SU-DHL-6 (cell line): ENCODE data around the gene B3GNT9.

Experiments
- EZH2phosphoT487 ChIP-seq: fragments of 200-600 bp; sonication (generic), shearing (Covaris generic); conservative IDR thresholded peaks from 2 replicates; pipeline ENCODE4 v1.6.1; 2018; ENCODE audit warnings: mild to moderate bottlenecking, antibody characterized with exemption, low read length, moderate library complexity, mixed read lengths
- TF ChIP-seq, protein P1 (sequence below): fragments of 200-600 bp; sonication (generic); IDR thresholded peaks from one replicate; pipeline ENCODE4 v1.5.1; 2017; ENCODE audit warnings: antibody characterized with exemption, mild to moderate bottlenecking, low read length, moderate library complexity; ENCODE audit not compliant: insufficient read depth, poor library complexity, severe bottlenecking

DNA sequence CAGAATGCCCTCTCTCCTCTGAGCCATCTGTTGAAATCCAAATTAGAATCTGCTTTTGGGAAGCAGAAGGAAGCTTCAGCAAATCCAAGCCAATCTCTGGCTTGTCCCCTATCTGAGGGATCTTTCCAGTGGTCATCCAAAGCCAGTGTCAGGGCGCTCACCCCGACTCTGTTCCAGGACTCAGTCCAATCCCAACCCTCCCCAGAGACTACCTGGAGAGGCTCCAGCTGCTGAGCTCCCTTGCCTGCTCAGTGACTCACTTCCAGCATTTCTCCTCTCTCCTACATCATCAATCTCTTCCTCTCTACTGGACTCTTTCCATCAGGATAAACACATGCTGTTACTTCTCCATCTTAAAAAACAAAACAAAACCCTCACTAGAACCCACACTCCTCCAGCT lies 30.5 kb upstream of the B3GNT9 start:
- TF ChIP-seq, protein P1, sequence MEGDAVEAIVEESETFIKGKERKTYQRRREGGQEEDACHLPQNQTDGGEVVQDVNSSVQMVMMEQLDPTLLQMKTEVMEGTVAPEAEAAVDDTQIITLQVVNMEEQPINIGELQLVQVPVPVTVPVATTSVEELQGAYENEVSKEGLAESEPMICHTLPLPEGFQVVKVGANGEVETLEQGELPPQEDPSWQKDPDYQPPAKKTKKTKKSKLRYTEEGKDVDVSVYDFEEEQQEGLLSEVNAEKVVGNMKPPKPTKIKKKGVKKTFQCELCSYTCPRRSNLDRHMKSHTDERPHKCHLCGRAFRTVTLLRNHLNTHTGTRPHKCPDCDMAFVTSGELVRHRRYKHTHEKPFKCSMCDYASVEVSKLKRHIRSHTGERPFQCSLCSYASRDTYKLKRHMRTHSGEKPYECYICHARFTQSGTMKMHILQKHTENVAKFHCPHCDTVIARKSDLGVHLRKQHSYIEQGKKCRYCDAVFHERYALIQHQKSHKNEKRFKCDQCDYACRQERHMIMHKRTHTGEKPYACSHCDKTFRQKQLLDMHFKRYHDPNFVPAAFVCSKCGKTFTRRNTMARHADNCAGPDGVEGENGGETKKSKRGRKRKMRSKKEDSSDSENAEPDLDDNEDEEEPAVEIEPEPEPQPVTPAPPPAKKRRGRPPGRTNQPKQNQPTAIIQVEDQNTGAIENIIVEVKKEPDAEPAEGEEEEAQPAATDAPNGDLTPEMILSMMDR = no peak
- no peak for TF ChIP-seq EZH2phosphoT487
